GM12874 (cell line): ENCODE results near the gene RANBP2.

Experiments used
- TF ChIP-seq, protein P1 (sequence below): IDR thresholded peaks from 2 replicates; pipeline ENCODE4 v1.5.1; 2011; ENCODE audit warnings: low read depth, mild to moderate bottlenecking, control low read depth, low read length, moderate library complexity; ENCODE audit not compliant: insufficient read depth

The RANBP2 gene

DNA sequence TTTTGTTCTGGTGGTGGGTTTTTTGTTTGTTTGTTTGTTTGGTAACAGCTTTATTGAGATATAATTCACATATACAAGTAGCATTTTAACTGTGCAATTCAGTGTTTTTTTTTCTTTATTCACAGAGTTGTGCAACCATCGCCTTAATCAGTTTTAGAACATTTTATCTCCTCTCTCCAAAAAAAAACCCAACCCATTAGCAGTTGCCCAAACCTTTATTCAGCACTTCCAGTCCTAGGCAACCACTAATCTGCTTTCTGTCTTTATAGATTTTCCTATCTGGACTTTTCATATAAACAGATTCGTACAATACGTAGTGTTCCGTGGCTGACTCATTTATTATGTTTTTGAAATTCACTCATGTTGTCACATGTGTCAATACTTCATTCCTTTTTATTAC is 106.0 kb downstream of the RANBP2 start:
- TF ChIP-seq, protein P1, sequence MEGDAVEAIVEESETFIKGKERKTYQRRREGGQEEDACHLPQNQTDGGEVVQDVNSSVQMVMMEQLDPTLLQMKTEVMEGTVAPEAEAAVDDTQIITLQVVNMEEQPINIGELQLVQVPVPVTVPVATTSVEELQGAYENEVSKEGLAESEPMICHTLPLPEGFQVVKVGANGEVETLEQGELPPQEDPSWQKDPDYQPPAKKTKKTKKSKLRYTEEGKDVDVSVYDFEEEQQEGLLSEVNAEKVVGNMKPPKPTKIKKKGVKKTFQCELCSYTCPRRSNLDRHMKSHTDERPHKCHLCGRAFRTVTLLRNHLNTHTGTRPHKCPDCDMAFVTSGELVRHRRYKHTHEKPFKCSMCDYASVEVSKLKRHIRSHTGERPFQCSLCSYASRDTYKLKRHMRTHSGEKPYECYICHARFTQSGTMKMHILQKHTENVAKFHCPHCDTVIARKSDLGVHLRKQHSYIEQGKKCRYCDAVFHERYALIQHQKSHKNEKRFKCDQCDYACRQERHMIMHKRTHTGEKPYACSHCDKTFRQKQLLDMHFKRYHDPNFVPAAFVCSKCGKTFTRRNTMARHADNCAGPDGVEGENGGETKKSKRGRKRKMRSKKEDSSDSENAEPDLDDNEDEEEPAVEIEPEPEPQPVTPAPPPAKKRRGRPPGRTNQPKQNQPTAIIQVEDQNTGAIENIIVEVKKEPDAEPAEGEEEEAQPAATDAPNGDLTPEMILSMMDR: no peak

DNA sequence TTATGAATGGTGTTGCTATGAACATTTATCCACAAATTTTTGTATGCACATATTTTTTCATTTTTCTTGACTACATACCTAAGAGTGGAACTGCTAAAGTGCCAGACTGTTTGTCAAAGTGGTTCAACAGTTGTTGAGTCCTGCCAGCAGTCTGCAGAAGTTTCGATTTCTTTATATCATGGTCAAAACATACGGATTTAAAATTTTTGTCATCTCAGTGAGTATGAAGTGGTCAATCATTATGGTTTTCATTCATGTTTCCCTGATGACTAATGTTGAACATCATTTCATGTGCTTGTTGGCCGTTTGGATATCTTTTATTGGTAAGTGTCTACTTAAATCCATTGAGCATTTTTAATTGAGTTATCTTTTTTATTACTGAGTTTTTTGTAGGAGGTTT is 106.5 kb downstream of the RANBP2 start:
- TF ChIP-seq, protein P1: no peak

DNA sequence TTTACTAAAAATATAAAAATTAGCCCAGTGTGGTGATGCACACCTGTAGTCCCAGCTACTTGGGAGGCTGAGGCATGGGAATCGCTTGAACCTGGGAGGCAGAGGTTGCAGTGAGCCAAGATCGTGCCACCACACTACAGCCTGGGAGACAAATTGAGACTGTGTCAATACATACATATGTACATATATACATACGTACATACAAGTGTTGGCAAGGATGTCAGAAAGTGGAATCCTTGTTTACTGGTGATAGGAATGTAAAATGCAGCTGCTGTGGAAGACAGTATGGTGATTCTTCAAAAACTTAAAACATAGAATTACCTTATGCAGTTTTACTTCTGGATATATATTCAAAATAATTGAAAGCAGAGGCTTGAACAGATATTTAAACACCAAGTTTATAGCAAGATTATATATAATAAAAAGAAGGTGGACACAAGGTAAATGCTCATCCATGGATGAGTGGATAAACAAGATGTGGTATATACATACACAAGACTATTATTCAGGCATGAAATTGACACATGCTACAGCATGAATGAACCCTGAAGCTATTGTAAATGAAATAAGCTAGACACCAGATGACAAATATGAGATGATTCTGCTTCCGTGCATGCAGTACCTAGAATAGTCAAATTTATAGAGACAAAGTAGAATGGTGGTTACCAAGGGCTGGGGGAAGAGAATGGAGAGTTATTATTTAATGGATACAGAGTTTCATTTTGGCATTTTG is 110.5 kb downstream of the RANBP2 start:
- TF ChIP-seq, protein P1: no peak

DNA sequence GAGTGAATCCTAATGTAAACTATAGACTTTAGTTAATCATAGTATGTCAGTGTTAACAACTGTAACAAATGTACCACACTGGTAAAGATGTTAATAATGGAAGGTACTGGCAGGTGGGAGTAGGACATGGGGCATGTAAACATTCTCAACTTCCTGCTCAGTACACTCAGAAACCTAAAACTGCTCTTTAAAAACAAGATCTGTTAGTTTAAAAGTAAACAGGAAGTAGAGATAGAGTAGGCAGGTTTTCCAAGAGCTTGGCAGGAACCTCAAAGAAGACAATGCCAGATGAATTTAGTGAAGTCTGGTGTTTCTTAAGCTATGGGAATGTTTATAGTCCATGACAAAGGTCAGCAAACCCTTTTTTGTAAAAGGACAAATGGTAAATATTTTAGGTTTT is 113.9 kb downstream of the RANBP2 start:
- TF ChIP-seq, protein P1: no peak

DNA sequence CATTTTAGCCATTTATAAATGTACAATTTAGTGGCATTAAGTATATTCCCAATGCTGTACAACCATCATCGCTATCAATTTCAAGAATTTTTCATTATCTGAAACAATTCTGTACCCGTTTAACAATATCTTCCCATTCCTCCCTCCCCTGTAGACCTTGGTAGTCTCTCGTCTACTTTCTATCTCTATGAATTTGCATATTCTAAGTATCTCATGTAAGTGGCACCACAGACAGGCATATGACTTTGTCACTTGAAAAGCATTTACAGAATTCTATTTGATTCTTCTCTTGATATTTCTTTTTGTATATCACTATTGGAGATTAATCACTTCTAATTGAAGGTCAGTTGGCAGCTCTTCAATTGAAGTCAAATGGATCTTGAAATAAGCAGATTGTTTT is 115.3 kb downstream of the RANBP2 start:
- TF ChIP-seq, protein P1: no peak

DNA sequence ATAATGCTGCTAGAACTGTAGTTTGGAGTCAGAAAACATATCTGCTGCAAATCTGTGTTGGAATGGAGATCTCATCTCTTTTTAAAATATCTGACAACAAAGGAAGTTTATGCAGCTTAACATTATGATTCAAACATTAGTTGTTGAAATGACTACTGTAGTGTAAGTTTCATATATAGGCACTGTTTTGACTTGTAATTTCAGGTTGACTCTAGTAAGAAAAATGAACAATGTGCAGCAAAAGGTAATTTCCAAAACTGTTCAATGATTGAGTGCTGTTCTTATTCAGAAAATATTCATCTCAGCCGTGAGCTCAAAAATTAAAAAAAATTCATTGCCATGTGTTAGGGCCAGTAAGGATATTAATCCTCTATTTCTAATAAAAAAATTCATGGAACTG is 115.8 kb downstream of the RANBP2 start:
- TF ChIP-seq, protein P1: no peak
